Heart left ventricle (tissue), 16 donors: ENCODE data around the gene ACSM5. TPM values are rescaled to one million over a fixed set of nuclear protein-coding genes. Genes with fewer than 3 reads are reported as not detected.
"Not testable (repeated sequence)": the region's sequence is repeated elsewhere in the genome, so short reads cannot be mapped to it uniquely, and the experiment has no call there.

ENCODE experiments used
- ATAC-seq, 4 donors: fragments of 200-7000 bp; cut with Tn5 transposase; one replicate each; pipeline ENCODE4 v1.9.1; 2020 to 2022; ENCODE audit warnings: moderate library complexity in 4 of 4, mild to moderate bottlenecking in 3 of 4, moderate number of reproducible peaks in 1 of 4
- DNase-seq, 5 donors: peaks; one replicate each; pipeline ENCODE4 v3.0.0-alpha.2; 2020
- H3K27ac ChIP-seq, 12 donors: fragments of 200-600 bp; sonication (generic) in 4 of 12; one replicate each; pipeline versions ENCODE4 v1.5.0 to v1.8.0; 2016 to 2022; ENCODE audit warnings: mild to moderate bottlenecking in 2 of 12
- H3K27me3 ChIP-seq, 9 donors: fragments of 200-600 bp; sonication (generic) in 2 of 9; one replicate each; pipeline versions ENCODE4 v1.5.1 to v1.8.0; 2016 to 2022; ENCODE audit warnings: mild to moderate bottlenecking in 3 of 9
- H3K36me3 ChIP-seq, 9 donors: fragments of 200-600 bp; sonication (generic) in 2 of 9; one replicate each; pipeline versions ENCODE4 v1.5.0 to v1.8.0; 2018 to 2022; ENCODE audit warnings: mild to moderate bottlenecking in 2 of 9
- H3K4me1 ChIP-seq, 12 donors: fragments of 200-600 bp; sonication (generic) in 4 of 12; one replicate each; pipeline versions ENCODE4 v1.5.0 to v1.8.0; 2016 to 2022; ENCODE audit warnings: mild to moderate bottlenecking in 3 of 12
- H3K4me3 ChIP-seq, 12 donors: fragments of 200-600 bp; sonication (generic) in 4 of 12; one replicate each; pipeline versions ENCODE4 v1.5.0 to v1.8.0; 2017 to 2022; ENCODE audit warnings: mild to moderate bottlenecking in 9 of 12, moderate library complexity in 4 of 12
- H3K9me3 ChIP-seq, 12 donors: fragments of 200-600 bp; sonication (generic) in 4 of 12; one replicate each; pipeline versions ENCODE4 v1.5.0 to v1.8.0; 2016 to 2022; ENCODE audit warnings: mild to moderate bottlenecking in 1 of 12
- CTCF ChIP-seq, 12 donors: fragments of 200-600 bp; sonication (generic) in 4 of 12; IDR thresholded peaks; one replicate each; pipeline versions ENCODE4 v1.5.0 to v1.8.0; 2018 to 2022; ENCODE audit warnings: antibody characterized with exemption in 12 of 12, mild to moderate bottlenecking in 5 of 12
- POLR2A ChIP-seq, 2 donors: fragments of 450-650 bp; IDR thresholded peaks; one replicate each; pipeline ENCODE4 v1.6.1; 2017; ENCODE audit warnings: antibody characterized with exemption in 2 of 2, mild to moderate bottlenecking in 2 of 2, moderate library complexity in 2 of 2
- WGBS, 4 donors: extraction: QIAGEN DNeasy Blood & Tissue Kit in 2 of 4; methylation state at CpG; one replicate each; pipeline versions ENCODE4 v1.1.5 to v1.1.7; 2013 to 2018; 5-methylcytosine and 5-hydroxymethylcytosine counted together
- intact Hi-C, 10 donors: fragments of 100-400 bp; cut with DNase I; formaldehyde crosslinking; loops; one replicate each; pipeline versions ENCODE4 v1.11.1 to v1.14.2; 2022
- polyA plus RNA-seq, 2 donors: library from polyadenylated mRNA; stranded (reverse); fragments of 200-250 nt; gene quantifications; one replicate each; pipeline ENCODE4 v1.2.3, GENCODE V29; 2013
- total RNA-seq, 9 donors: library from RNA; depleted of rRNA in 2 of 9; stranded (reverse); fragments of >200 nt in 2 of 9; fragmentation: NEBNext Ultra II Directional in 3 of 9; extraction: Animal tissue kit (Norgen Biotek cat#: 25700) in 3 of 9; gene quantifications; one replicate each; pipeline versions ENCODE4 v1.1.0 to v1.2.4, GENCODE V29; 2016 to 2023
- donor health status: ischemic (EF 13 %, LVEDD 7.1; RV severe dilation, severe dysfunction).
- donor health status: healthy with polysubstance abuse.
- donor health status: DM: no; HTN: yes; CAD: no.
- donor health status: DM: no; HTN: no; CAD: no.
- donor health status: ischemic (EF 25% LVEDD 6.9; RV normal size, moderate dysfunction).
- donor health status: ischemic (EF 25% LVEDD 5.7; RV mildly dilated, moderate dysfunction).
- donor health status: healthy.
- donor health status: DM: yes; HTN: yes; CAD: no.
- donor health status: ischemic (EF 35%, LVEDD 5.7; RV mildly dilated, moderate dysfunction).
- donor health status: nonischemic (EF 11% LVEDD 7.7; RV severe dilation, severe dysfunction).
- donor health status: DM: yes; HTN: yes; CAD: no.
- donor health status: PGD.
- donor health status: ischemic (EF 29% LVEDD 5.4; RV normal size, mild dysfunction).
- donor health status: nonischemic (EF 23%, LVEDD 6.1; RV moderate dilation, normal function).

The ACSM5 gene
- total and polyA plus RNA-seq, 11 donors: 0.17 to 12.6 (median 0.73) TPM; not detected in 1

DNA sequence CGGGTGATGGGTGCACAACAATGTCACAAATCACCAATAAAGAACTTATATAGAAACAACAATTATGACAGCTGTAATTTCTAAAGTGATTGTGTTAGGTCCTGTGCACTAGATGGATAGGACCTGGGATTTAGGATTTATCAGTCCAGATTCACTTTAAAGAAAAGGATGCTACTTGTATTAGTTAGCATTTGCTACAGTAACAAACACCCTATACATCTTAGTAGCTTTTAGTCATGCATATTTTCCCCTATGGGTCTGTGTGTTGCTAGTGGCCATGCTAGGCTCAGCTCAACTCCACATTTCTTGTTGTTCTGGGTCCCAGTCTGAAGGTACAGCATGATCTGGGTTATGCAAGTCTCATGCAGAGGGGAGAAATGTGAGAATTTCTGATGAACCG lies 49.9 kb downstream of the ACSM5 start:
- ATAC-seq, intact Hi-C loops: not testable (repeated sequence)
- 91 to 98% (median 96%) methylated on average over 2 of the region's 2 CpGs for WGBS, 4 donors

DNA sequence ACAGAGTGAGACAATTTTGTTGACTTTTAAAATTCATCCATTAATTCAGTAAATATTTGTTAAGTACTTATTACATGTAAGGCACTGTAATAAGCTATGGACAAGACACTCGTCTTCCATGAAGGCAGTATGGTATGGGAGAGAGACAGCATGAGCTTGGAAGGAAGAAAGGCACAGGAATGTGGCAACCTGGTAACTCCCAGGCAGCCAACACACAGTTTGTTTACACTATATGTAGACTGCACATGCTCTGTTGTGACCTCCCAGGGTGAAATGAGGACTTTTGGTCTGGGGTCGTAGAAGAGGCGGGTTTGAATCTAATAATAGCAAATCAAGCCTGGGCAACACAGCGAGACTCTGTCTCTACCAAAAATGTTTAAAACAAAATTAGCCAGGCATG lies 51.0 kb downstream of the ACSM5 start:
- H3K27ac ChIP-seq, ATAC-seq: not testable (repeated sequence)
- WGBS, 4 donors: 80 to 95% (median 89%) methylated on average over 1 to 3 of the region's 4 CpGs

More for the DNA sequence above, 49.9 kb downstream of the ACSM5 start:
- H3K4me3 ChIP-seq, H3K9me3 ChIP-seq, H3K36me3 ChIP-seq, H3K27ac ChIP-seq, DNase-seq, H3K27me3 ChIP-seq, H3K4me1 ChIP-seq: not testable (repeated sequence)

GRCh38 chr16:20468954-20469353 lies 59.6 kb downstream of the ACSM5 start:
- H3K36me3 ChIP-seq, H3K27ac ChIP-seq, H3K9me3 ChIP-seq, H3K27me3 ChIP-seq, intact Hi-C loops, H3K4me1 ChIP-seq, H3K4me3 ChIP-seq, ATAC-seq, DNase-seq: not testable (repeated sequence)

More for the DNA sequence above, 51.0 kb downstream of the ACSM5 start:
- H3K36me3 ChIP-seq, DNase-seq, H3K4me1 ChIP-seq, intact Hi-C loops, H3K9me3 ChIP-seq, H3K4me3 ChIP-seq, H3K27me3 ChIP-seq: not testable (repeated sequence)

DNA sequence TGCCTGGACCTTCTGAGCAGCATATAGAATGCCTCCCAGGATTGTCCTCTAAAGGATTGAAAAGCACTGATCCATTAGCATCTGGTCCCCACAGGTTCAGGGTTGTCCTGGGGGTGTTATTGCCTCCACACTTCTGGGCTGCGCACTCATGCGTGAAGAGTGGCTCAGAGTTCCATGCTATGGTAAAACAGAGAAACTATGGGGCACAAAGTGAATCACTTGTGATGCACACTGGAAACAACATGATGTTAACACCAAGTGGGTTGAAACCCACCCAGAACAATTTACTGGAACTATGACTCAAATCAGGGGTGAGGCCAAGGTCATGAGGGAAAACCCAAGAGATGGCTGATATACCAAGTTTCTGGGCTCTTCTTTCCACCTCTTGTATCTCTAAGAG lies 60.6 kb downstream of the ACSM5 start:
- H3K9me3 ChIP-seq, H3K4me3 ChIP-seq, H3K27me3 ChIP-seq, H3K4me1 ChIP-seq, H3K36me3 ChIP-seq, DNase-seq, ATAC-seq, H3K27ac ChIP-seq, intact Hi-C loops: not testable (repeated sequence)
- WGBS, 4 donors: 96 to 100% (median 99%) methylated on average over 1 to 2 of the region's 2 CpGs

GRCh38 chr16:20470732-20471131 lies 61.4 kb downstream of the ACSM5 start:
- intact Hi-C loops, H3K27ac ChIP-seq, H3K4me1 ChIP-seq, H3K36me3 ChIP-seq, DNase-seq, H3K4me3 ChIP-seq, H3K9me3 ChIP-seq, H3K27me3 ChIP-seq, ATAC-seq: not testable (repeated sequence)
- WGBS, 4 donors: 78 to 88% (median 80%) methylated on average over 1 of the region's 1 CpG

GRCh38 chr16:20477188-20477744 lies 67.9 kb downstream of the ACSM5 start:
- intact Hi-C loops: not testable (repeated sequence)

DNA sequence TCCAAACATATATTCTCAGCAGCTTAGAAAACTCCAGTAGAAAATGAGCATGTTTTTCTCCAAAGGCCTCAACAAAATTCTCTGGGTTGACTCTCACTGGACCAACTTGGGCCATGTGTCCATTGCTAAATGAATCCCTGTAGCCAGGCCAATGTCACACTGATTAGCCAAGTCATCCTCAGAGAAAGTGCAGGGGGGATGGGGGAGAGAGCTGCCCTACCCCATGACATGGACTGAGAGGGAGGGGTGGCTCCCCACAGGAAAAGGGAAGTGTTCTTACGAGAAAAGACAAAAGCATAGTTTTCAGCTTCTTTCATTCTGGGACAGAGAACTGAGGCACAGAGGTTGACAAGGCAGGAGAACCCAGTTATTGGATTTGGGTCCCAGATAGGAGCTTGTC lies 74.7 kb downstream of the ACSM5 start:
- H3K4me1 ChIP-seq, H3K4me3 ChIP-seq, H3K27me3 ChIP-seq, H3K36me3 ChIP-seq, DNase-seq, H3K27ac ChIP-seq, intact Hi-C loops, H3K9me3 ChIP-seq: not testable (repeated sequence)
- peak in 1 of 4 donors; percentile 41 for ATAC-seq
- WGBS, 4 donors: 39 to 60% (median 42%) methylated on average over 1 of the region's 1 CpG

More at GRCh38 chr16:20477188-20477744, 67.9 kb downstream of the ACSM5 start:
- not testable (repeated sequence) for H3K36me3 ChIP-seq, H3K27ac ChIP-seq, H3K4me1 ChIP-seq, DNase-seq, H3K27me3 ChIP-seq, H3K9me3 ChIP-seq, H3K4me3 ChIP-seq
- peak in 1 of 4 donors; percentile 50 for ATAC-seq
- 27 to 63% (median 44%) methylated on average over 2 of the region's 2 CpGs for WGBS, 4 donors

- DNase-seq (no peak), ATAC-seq (no peak)
- H3K9me3 ChIP-seq: no peaks in the 10 kb centered on the region
- H3K27me3 ChIP-seq: no peaks in the 10 kb centered on the region
- no peak for TF ChIP-seq CTCF (IDR thresholded peaks at IDR 0.05)
- no peak for TF ChIP-seq POLR2A (IDR thresholded peaks at IDR 0.05)
- intact Hi-C loops: no loop called here
- WGBS, 4 donors: 86 to 91% (median 89%) methylated on average over 1 of the region's 1 CpG
- no peaks in the 10 kb centered on the region for H3K4me1 ChIP-seq
- no peaks in the 10 kb centered on the region for H3K36me3 ChIP-seq
- H3K27ac ChIP-seq: no peak overlapping the region
- H3K4me3 ChIP-seq: no peak overlapping the region
These were observed 75.4 kb downstream of the ACSM5 start for GRCh38 chr16:20484726-20485125.
